Measurements from ENCODE around the gene UGT2B11.
A peak's percentile ranks its signal among the peaks of the same experiment; 100 is the strongest.
"Not testable (repeated sequence)": the region's sequence is repeated elsewhere in the genome, so short reads cannot be mapped to it uniquely, and the experiment has no call there.

The UGT2B11 gene

DNA sequence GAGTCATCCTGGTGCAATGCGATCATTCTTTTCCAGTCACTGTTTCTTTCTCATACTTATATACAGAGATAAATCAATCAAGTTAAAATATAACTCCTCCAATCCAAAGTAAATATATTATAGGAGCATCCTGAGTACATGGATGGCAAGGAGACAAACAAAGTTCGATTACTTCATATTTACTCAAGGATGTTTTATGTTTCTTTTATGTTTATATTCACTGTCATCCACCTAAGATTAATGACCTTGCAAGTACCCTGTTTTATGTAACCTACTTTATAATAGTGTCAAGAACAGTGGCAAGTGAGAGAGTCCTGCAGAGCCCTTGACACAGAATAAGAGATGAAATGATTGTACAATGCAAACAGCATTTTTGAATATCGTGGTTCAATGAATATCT is at the start of gene UGT2B11:
TSS of gene UGT2B11 (minus strand) at position 33 of the 400 bp plus-strand sequence. CDS start at position 7, 26 bp downstream.
- DNase-seq = no peak

DNA sequence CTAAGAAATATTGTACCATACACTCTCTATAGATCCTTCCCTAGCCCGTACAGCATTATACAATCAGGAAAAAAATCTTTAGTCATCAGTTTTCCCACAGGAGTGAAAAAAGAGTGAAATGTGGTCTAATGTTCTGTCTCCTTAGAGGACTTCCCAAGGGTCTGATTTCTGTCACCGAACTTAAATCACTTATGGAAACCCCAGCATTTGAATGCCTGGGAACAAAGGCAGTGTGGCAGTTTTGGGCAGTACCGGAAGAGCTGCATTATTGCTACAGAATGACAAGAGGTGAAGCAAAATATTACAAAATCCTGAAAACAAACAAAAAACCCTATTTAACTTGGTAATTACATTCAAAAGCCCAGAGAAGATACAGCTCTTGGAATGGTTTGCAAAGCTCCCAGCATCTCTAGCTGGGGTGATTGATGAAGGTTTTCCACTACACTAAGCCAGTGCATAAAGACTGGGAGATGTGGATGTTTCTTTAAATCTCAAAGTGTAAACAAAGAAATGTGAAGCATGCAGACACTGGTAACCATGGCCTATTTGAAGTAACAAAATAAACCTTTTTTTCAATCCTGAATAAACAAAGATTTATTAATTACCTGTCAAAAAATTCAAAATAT is 38.7 kb upstream of the UGT2B11 start:
- not testable (repeated sequence) for DNase-seq

DNA sequence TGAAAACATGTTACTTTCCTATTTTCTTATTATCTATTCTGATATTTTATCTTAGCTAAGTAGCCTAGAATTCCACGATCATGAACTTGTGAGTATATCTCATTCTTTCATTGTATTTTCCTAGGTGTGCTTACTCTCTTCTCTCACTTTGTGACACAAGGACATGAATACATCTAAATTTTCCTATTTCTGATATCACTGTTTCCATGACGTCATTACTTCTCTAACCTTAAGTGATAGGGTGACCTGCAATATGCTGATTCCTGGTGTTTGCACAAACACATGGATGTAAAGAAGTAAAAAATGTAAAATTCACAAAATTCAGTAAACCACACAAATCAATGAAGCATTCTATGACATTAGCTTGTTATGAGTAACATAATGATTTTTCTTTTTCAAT is 36.3 kb upstream of the UGT2B11 start:
- DNase-seq = not testable (repeated sequence)

DNA sequence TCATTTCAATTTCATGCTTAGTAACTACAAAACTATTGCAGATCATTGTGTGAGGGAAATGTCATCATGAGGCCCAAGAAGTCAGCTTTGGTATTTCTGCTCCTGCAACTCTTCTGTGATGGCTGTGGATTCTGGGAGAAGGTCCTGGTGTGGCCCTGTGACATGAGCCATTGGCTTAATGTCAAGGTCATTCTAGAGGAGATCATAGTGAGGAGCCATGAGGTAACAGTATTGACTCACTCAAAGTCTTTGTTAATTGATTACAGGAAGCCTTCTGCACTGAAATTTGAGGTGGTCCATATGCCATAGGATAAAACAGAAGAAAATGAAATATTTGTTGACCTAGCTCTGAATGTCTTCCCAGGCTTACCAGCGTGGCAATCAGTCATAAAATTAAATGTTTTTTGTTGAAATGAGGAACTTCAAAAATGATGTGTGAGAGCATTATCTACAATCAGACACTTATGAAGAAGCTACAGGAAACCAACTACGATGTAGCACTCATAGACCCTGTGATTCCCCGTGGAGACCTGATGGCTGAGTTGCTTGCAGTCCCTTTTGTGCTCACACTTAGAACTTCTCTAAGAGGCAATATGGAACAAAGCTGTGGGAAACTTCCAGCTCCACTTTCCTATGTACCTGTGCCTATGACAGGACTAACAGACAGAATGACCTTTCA is 28.2 kb upstream of the UGT2B11 start:
- DNase-seq = not testable (repeated sequence)

DNA sequence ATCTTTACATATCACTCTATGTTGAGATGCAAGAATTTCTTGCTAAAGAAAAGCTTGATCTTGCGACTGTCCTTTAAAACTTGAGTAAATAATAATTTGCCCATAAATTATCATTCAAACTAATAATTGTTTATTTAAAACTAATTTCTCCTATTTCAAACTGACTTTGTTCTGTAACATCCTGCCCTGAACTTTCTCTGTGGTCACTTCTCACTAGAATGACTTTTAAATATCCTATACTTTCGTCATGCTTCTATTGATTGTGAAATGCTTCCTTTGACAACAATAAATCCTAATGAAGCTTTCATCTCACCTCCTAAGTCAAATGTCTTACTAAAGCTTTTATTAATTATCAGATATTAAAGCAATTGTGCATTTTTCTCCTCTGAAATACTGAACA is 27.2 kb upstream of the UGT2B11 start:
- DNase-seq = not testable (repeated sequence)

DNA sequence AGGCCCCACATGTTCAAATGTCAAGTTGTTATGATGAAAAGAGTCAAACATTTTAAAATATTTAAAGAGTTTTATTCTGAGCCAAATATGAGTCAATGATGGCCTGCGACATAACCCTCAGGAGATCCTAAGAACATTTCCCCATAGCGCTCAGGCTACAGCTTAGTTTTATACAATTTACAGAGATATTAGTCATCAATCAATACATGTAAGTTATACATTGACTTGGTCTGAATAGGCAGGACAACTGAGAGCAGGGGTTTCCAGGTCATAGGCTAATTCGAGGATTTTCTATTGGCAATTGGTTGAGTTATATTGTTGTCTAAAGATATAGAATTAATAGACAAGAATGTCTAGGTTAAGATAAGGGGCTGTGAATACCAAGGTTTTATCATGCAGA is 26.2 kb upstream of the UGT2B11 start:
- not testable (repeated sequence) for DNase-seq

DNA sequence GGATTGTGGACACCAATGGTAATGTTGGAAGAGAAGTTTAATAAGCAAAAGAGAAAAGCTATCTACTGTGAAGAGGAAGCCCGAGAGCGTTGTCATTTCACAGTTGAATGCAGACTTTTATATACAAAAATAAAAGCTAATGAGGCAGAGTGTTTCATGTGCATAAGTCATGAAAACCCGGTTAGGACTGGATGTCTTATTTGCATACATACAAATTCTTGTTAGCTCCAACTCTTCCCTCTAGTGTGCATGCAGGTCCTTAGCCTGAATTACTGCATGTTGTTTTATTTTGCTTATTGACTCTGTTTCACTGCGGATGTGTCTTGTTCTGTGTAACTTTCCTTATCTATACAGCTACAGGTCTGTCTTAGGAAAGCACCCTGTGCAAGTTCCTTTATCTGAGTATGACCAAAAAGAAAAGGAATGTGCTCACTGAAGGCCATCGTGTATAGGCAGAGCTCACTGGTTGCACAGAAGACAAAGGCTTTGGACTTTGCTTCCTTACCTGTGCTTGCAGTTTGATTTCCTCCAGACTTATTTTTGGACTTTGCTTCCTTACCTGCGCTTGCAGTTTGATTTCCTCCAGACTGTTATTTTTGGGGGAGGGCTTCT is 25.1 kb upstream of the UGT2B11 start:
- no peak for DNase-seq

DNA sequence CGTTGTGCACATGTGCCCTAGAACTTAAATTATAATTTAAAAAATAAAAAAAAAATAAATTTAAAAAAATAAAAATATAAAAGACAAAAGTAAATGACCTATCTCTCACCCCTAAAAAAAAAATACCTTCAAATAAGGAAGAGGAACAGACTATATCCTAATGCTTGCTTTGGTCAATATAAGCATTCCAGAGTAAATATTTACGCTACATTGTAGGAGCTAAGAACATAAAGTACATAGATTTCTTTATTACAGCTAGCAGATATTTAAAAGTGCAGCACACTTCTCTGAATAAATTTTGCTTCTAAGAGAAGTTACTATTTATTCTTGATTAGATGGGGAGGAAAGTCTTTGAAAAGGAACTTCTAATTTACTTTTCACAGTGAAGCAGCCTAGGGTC is 24.5 kb upstream of the UGT2B11 start:
- DNase-seq = no peak

DNA sequence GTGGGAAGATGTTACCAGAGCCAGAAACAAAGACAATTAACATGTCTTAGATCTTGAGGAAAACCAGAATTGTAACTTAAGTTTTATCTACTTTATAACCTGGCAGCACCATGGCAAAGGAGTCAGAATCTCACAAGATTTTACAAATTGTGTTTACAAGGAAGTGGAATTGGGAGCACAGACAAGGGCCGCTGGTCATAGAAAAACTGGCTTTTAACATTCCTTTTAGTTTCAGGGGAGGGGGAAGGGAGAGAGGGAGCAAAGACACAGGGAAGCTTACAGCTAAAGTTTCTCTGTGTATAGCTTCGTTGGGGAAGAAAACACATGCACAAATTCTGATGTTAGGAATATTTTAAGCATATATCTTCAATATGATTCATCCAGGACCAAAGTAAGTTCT is 10.3 kb upstream of the UGT2B11 start:
- no peak for DNase-seq

DNA sequence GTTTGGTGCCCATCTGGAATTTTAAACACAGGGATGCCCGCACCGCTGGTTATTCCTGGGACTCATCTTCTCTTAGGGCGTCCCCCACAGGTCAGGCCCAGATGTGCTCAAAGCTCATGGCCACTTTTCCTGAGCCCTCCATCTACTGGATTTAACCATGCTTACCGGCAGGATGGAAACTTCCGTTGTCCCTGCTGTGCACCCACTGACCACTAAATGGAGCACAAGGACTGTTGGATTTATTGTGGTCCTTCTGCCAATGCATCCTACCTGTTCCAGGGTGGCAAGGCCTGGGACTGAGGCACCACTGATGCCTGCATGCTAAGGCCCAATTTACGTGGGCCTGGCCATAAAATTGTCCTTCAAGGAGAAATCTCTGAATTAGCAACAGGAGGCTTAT is 8.7 kb upstream of the UGT2B11 start:
- DNase-seq = not testable (repeated sequence)

DNA sequence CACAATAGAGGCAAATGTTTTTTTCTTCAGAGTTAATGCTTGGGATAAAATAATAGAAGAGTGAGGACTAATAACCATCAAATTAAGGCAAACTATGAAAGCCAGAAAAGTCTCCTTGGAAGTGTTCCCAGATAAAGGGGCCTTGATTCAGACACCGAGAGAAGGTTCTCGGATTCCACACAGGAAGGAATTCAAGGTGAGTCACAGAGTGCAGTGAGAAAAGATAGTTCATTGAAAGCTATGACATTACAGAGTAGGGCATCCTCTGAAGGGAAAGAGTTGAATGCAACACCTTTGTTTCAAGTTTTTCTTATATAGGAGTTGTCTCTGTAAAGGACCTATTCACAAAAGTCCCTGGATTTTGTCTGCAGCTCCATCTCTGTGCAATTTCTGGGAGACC is 3.9 kb upstream of the UGT2B11 start:
- DNase-seq = not testable (repeated sequence)

DNA sequence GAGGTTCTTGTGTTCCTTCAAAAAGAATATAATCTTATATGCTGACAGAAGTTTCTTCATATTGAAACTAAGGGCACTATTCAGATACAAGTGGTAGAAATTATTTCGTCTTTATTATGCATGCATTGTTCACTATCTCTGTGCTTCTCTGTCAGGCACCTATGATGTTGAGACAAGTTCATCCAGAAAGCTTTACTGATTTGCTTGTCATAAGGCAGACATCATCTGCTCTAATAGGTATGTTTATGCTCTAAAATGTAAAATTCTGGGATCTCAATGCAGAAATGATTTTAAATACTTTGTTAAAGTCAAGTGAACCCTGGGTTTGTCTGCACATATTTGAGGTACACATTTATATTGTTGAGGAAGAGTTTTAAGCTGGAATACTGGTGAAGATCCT is 3.6 kb downstream of the UGT2B11 start:
- DNase-seq = no peak

DNA sequence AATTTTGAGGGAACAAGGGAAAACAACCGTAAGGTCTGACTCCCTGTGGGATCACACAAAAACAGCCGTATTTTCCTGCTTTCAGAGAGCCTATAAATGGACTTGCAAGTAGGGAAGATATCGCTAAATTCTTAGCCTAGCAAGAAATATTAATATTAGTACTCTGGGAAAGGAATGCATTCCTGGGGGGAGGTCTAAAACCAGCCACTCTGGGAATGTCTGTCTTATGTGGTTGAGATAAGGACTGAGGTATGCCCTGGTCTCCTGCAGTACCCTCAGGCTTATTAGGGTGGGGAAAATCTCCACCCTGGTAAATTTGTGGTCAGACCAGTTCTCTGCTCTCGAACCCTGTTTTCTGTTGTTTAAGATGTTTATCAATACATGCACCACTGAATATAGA is 16.0 kb downstream of the UGT2B11 start:
- DNase-seq = not testable (repeated sequence)

DNA sequence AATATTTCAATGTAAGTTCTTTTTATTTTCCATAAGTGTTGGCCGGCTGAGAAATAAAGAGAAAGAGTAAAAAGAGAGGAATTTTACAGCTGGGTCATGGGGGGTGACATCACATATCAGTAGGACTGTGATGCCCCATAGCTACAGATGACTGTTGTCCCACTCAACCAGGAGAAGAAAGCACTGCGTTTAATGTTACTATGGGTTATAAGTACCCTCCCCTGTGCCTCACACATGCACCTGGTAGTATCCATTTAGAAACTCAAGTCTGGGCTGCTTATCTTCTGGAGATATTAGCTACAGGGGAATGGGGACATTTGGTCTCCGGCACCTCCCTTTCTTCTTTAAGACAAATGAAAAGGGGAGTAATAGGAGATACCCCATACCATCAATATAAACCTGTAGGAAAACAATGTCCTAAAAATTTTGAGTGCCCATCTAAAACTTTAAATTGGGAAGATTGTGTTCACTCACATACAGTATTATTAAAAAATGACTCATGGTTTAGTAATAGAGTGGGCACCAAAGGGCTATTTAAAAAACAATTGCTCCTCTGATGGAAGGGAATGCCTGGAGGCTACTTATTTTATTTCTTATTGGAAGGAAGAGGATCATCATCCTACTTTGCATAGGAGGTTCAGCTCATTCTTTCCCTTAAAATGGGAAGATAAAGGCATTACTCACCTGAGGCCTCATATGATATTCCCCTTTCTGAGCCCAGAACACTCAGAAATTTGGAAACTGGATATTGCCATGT is 18.2 kb downstream of the UGT2B11 start:
- no peak for DNase-seq

DNA sequence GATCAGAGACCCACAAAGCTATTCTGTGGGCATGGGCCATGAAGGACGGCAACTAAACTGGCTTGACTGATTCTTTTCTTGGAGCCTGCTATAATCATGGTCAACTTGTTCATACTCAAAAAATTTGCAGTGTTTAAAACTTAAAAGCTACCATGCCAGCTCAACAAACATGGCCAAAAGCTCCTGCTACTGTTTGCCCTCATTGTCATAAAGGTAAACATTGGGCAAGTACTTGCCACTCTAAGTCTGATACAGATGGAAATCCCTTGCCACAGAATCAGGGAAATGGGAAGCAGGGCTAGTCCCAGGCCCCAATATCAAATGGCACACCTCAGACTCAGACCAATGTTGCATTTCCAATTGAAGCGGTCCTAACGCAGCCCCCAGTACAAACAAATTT is 20.4 kb downstream of the UGT2B11 start:
- DNase-seq = no peak

DNA sequence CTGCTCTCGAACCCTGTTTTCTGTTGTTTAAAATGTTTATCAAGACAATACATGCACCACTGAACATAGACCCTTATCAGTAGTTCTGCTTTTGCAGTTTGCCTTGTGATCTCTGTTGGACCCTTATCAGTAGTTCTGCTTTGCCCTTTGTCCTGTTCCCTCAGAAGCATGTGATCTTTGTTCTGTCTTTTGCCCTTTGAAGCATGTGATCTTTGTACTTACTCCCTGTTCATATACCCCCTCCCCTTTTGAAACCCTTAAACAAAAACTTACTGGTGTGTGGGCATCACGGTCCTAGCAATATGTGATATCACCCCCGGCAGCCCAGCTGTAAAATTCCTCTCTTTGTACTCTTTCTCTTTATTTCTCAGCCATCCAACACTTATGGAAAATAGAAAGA is 22.6 kb downstream of the UGT2B11 start:
- DNase-seq = not testable (repeated sequence)

DNA sequence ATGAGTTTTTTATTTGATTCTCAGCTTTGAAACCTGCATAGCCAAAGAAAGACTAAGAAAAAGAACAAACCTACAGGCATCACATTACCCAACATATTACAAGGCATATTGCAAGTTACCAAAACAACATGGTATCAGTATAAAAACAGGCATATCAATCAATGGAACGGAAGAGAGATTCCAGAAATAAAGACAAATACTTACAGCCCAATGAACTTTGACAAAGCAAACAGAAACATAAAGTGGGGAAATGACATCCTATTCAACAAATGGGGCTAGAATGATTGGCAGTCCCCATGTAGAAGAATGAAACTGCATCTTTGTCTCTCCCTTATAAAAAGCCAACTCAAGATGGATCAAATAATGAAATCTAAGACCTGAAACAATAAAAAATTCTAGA is 23.9 kb downstream of the UGT2B11 start:
- not testable (repeated sequence) for DNase-seq

DNA sequence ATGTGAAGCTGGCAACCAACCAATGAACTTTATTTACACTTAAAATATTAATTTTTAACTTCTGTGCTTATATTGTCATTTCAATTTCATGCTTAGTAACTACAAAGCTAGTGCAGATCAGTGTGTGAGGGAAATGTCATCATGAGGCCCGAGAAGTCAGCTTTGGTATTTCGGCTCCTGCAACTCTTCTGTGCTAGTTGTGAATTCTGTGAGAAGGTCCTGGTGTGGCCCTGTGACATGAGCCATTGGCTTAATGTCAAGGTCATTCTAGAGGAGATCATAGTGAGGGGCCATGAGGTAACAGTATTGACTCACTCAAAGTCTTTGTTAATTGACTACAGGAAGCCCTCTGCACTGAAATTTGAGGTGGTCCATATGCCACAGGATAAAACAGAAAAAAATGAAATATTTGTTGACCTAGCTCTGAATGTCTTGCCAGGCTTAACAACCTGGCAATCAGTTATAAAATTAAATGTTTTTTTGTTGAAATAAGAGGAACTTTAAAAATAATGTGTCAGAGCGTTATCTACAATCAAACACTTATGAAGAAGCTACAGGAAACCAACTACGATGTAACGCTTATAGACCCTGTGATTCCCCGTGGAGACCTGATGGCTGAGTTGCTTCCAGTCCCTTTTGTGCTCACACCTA is 32.9 kb downstream of the UGT2B11 start:
- DNase-seq = not testable (repeated sequence)

DNA sequence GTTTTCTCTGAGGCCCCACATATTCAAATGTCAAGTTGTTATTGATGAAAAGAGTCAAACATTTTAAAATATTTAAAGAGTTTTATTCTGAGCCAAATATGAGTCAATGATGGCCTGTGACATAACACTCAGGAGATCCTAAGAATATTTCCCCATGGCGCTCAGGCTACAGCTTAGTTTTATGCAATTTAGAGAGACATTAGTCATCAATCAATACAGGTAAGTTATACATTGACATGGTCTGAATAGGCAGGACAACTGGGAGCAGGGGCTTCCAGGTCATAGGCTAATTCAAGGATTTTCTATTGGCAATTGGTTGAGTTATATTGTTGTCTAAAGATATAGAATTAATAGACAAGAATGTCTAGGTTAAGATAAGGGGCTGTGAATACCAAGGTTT is 34.7 kb downstream of the UGT2B11 start:
- DNase-seq = not testable (repeated sequence)

DNA sequence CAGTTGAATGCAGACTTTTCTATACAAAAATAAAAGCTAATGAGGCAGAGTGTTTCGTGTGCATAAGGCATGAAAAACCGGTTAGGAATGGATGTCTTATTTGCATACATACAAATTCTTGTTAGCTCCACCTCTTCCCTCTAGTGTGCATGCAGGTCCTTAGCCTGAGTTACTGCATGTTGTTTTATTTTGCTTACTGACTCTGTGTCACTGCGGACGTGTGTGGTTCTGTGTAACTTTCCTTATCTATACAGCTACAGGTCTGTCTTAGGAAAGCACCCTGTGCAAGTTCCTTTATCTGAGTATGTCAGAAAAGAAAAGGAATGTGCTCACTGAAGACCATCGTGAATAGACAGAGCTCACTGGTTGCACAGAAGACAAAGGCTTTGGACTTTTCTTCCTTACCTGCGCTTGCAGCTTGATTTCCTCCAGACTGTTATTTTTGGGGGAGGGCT is 35.8 kb downstream of the UGT2B11 start:
- DNase-seq = not testable (repeated sequence)

DNA sequence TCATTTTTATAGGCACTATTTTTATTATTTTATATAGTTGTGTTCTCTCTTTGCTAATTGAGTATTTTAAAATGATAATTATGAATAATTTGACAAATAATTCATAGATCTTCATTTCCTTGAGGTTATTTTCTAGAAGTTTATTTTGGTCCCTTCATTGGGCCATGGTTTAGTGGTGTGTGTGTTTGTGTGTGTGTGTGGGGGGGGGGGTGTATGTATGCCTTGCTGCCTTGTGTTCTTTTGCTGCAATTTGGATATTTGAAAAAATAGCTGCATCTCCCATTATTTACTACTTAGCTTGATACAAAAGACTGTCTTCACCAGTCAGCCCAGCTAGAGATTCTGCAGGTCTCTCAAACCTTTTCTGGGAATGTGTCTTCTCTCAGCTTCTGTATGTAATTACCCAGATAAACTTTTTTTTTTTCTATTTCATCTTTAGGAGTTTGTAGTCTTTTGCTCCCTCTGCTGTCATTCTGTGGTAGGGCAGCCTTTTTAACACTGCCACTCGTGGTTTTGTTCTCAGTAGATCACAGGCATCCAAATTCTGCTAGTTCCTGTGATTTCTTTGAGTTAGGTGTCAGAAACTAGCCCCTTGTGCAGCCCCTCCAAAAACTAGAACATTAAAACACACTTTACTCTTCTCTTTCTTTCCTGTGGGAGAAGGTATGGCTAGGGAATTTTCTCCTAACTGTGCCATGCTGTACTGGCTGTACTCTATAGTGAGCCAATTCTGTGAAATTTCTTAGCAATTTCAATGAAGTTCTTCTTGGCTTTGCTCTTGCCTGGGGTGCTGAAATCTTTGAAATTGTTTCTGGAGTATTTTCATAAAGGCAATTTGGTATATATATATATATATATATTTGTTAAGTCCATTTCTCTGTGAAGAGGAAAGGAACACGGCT is 44.1 kb downstream of the UGT2B11 start:
- DNase-seq = peak; percentile 23

DNA sequence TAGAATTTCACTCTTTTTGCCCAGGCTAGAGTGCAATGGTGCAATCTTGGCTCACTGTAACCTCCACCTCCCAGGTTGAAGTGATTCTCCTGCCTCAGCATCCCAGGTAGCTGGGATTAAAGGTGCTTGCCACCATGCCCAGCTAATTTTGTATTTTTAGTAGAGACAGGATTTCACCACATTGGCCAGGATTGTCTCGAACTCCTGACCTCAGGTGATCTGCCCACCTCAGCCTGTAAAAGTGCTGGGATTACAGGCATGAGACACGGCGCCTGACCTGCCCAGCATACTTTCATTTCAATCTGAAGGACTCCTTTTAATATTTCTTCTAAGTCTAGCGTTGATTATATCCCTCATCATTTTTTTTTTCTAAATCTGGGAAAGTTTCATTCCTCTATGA is 45.4 kb downstream of the UGT2B11 start:
- DNase-seq = not testable (repeated sequence)
